Hematopoietic multipotent progenitor cell treated with erythropoietin and hydrocortisone succinate and interleukin-3 and kit ligand, for 8 days (in vitro differentiated cells): ENCODE measurements around the gene ACOT9.
A peak's percentile ranks its signal among the peaks of the same experiment; 100 is the strongest.
"Not testable (repeated sequence)": the region's sequence is repeated elsewhere in the genome, so short reads cannot be mapped to it uniquely, and the experiment has no call there.

Experiments
- DNase-seq: peaks from one replicate; pipeline ENCODE4 v3.0.0-alpha.2; 2015

The ACOT9 gene

GRCh38 chrX:23765449-23765848 is 22.4 kb upstream of the ACOT9 start:
- no peak for DNase-seq

GRCh38 chrX:23764188-23764984 is 21.3 kb upstream of the ACOT9 start:
- no peak for DNase-seq

- DNase-seq, result no peak
Observed at GRCh38 chrX:23759821-23760220, 16.7 kb upstream of the ACOT9 start.

- DNase-seq, result peak; percentile 88
Observed at GRCh38 chrX:23756165-23756564, 13.1 kb upstream of the ACOT9 start.

GRCh38 chrX:23754664-23755063 is 11.6 kb upstream of the ACOT9 start:
- no peak for DNase-seq

GRCh38 chrX:23752740-23753415 is 9.8 kb upstream of the ACOT9 start:
- no peak for DNase-seq

- no peak for DNase-seq
Observed at GRCh38 chrX:23749576-23749975, 6.5 kb upstream of the ACOT9 start.

GRCh38 chrX:23749129-23749528 is 6.1 kb upstream of the ACOT9 start:
- no peak for DNase-seq

- no peak for DNase-seq
Observed at GRCh38 chrX:23745786-23746185, 2.7 kb upstream of the ACOT9 start.

- not testable (repeated sequence) for DNase-seq
Observed at GRCh38 chrX:23743623-23743971, 521 bp upstream of the ACOT9 start.

- peak; percentile 61 for DNase-seq
Observed at GRCh38 chrX:23742174-23742696, 841 bp downstream of the ACOT9 start.

- no peak for DNase-seq
Observed at GRCh38 chrX:23737413-23737812, 5.7 kb downstream of the ACOT9 start.

- DNase-seq, result no peak
Observed at GRCh38 chrX:23736030-23736429, 7.0 kb downstream of the ACOT9 start.

- no peak for DNase-seq
Observed at GRCh38 chrX:23732704-23733103, 10.4 kb downstream of the ACOT9 start.

- DNase-seq, result no peak
Observed at GRCh38 chrX:23731951-23732350, 11.1 kb downstream of the ACOT9 start.

GRCh38 chrX:23729214-23729613 is 13.9 kb downstream of the ACOT9 start:
- DNase-seq, result no peak

- no peak for DNase-seq
Observed at GRCh38 chrX:23727206-23727605, 15.9 kb downstream of the ACOT9 start.

- no peak for DNase-seq
Observed at GRCh38 chrX:23726191-23726590, 16.9 kb downstream of the ACOT9 start.

GRCh38 chrX:23720117-23720677 is 22.9 kb downstream of the ACOT9 start:
- no peak for DNase-seq

- DNase-seq, result no peak
Observed at GRCh38 chrX:23705235-23705634, 37.8 kb downstream of the ACOT9 start.

- DNase-seq, result no peak
Observed at GRCh38 chrX:23704673-23705206, 38.3 kb downstream of the ACOT9 start.

GRCh38 chrX:23699636-23700194 is 43.4 kb downstream of the ACOT9 start:
- peak; percentile 85 for DNase-seq

GRCh38 chrX:23694606-23695005 is 48.5 kb downstream of the ACOT9 start:
- peak; percentile 73 for DNase-seq
